ENCODE results near the gene CCDC3.

Gene CCDC3

DNA sequence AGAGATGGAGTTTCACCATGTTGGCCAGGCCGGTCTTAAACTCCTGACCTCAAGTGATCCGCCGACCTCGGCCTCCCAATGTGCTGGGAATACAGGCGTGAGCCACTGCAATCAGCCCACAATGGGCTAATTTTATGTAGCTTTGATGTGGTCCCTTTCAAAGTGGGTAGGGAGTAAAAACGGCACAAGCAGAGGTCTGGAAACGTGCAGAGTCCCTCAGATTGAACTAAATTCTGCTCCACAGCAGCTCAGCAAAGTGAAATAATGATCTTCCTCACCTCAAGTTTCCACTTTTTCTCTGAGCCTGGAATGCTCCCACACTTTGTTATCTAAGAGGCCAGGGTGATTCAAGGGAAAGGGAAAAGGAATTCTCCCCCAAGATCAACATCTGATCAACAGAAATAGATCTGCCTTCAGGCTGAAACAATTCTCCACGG is 6.1 kb downstream of the CCDC3 start:
- H3K9me2 ChIP-seq (replicated peaks; ENCODE audit: control insufficient read depth, low read length) = no peaks in the 10 kb centered on the region
- TF ChIP-seq CTCF (IDR thresholded peaks at IDR 0.05; ENCODE audit: low read depth, low read length, poor library complexity, severe bottlenecking) (no peak), EZH2phosphoT487 (IDR thresholded peaks at IDR 0.05; ENCODE audit: borderline replicate concordance, low read length) (no peak)
- H3K4me2 ChIP-seq (ENCODE audit: low read length) = no peak overlapping the region
- H3F3A ChIP-seq (ENCODE audit: control insufficient read depth, insufficient read depth) = no peaks in the 10 kb centered on the region
- no peaks in the 10 kb centered on the region for H3K4me1 ChIP-seq (ENCODE audit: control insufficient read depth, low read length)
- H3K27ac ChIP-seq (ENCODE audit: low read depth, low read length) = no peak overlapping the region
- H4K20me1 ChIP-seq (ENCODE audit: control insufficient read depth, insufficient read depth, low read depth, low read length) = no peaks in the 10 kb centered on the region
- H3K27me3 ChIP-seq (ENCODE audit: control insufficient read depth, low read length) = peaks cover 6% of the 10 kb centered on the region
- no peaks in the 10 kb centered on the region for H3K36me3 ChIP-seq (ENCODE audit: control insufficient read depth, low read length)
- no peaks in the 10 kb centered on the region for H3K79me2 ChIP-seq (ENCODE audit: control insufficient read depth, low read length)
- H3K4me3 ChIP-seq (ENCODE audit: low read length) = no peak overlapping the region
- H3K9me3 ChIP-seq (ENCODE audit: control insufficient read depth, insufficient read depth, low read length) = no peaks in the 10 kb centered on the region

- no peak overlapping the region for H3K4me2 ChIP-seq (ENCODE audit: low read length)
- H3K9me2 ChIP-seq (replicated peaks; ENCODE audit: control insufficient read depth, low read length) = no peaks in the 10 kb centered on the region
- H3K36me3 ChIP-seq (ENCODE audit: control insufficient read depth, low read length) = no peaks in the 10 kb centered on the region
- H4K20me1 ChIP-seq (ENCODE audit: control insufficient read depth, insufficient read depth, low read depth, low read length) = no peaks in the 10 kb centered on the region
- H3K4me1 ChIP-seq (ENCODE audit: control insufficient read depth, low read length) = no peaks in the 10 kb centered on the region
- no peaks in the 10 kb centered on the region for H3K79me2 ChIP-seq (ENCODE audit: control insufficient read depth, low read length)
- H3K9me3 ChIP-seq (ENCODE audit: control insufficient read depth, insufficient read depth, low read length) = no peaks in the 10 kb centered on the region
- H3K4me3 ChIP-seq (ENCODE audit: low read length) = no peak overlapping the region
- no peaks in the 10 kb centered on the region for H3F3A ChIP-seq (ENCODE audit: control insufficient read depth, insufficient read depth)
- H3K27ac ChIP-seq (ENCODE audit: low read depth, low read length) = no peak overlapping the region
- H3K27me3 ChIP-seq (ENCODE audit: control insufficient read depth, low read length) = peaks cover 6% of the 10 kb centered on the region
- TF ChIP-seq CTCF (IDR thresholded peaks at IDR 0.05; ENCODE audit: low read depth, low read length, poor library complexity, severe bottlenecking) (no peak), EZH2phosphoT487 (IDR thresholded peaks at IDR 0.05; ENCODE audit: borderline replicate concordance, low read length) (no peak)
Observed at GRCh38 chr10:12993595-12993994, 7.9 kb downstream of the CCDC3 start.

DNA sequence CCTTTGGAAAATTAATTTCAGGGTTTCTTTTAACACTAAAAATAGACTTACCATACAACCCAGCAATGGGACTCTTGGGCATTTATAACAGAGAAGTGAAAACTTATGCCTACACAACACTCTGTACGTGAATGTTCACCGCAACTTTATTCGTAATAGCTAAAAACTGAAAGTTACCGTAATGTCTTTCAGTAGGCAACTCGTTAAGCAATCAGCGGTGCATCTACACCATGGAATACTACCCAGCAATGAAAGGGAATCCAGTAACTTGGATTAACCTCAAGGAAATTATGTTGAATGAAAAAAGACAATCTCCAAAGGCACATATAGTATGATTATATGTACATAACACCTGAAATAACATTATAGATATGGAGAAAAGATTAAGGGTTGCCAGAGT is 16.2 kb downstream of the CCDC3 start:
- Histone ChIP-seq H3K4me2 (ENCODE audit: low read length) (no peak overlapping the region), H3K4me3 (ENCODE audit: low read length) (no peak overlapping the region), H3K27me3 (ENCODE audit: control insufficient read depth, low read length) (peaks cover 5% of the 10 kb centered on the region; the same call in 1 of the 2 replicates), H3K79me2 (ENCODE audit: control insufficient read depth, low read length) (no peaks in the 10 kb centered on the region), H3F3A (ENCODE audit: control insufficient read depth, insufficient read depth) (no peaks in the 10 kb centered on the region), H3K9me3 (ENCODE audit: control insufficient read depth, insufficient read depth, low read length) (no peaks in the 10 kb centered on the region), H3K9me2 (replicated peaks; ENCODE audit: control insufficient read depth, low read length) (no peaks in the 10 kb centered on the region), H3K27ac (ENCODE audit: low read depth, low read length) (no peak overlapping the region), H3K36me3 (ENCODE audit: control insufficient read depth, low read length) (no peaks in the 10 kb centered on the region), H3K4me1 (ENCODE audit: control insufficient read depth, low read length) (no peaks in the 10 kb centered on the region), H4K20me1 (ENCODE audit: control insufficient read depth, insufficient read depth, low read depth, low read length) (no peaks in the 10 kb centered on the region)
- TF ChIP-seq EZH2phosphoT487 (IDR thresholded peaks at IDR 0.05; ENCODE audit: borderline replicate concordance, low read length) (no peak), CTCF (IDR thresholded peaks at IDR 0.05; ENCODE audit: low read depth, low read length, poor library complexity, severe bottlenecking) (no peak)

All from DOHH2 (cell line).